Caco-2 (cell line): ENCODE measurements around the gene BMP6. TPM values are rescaled to one million over a fixed set of nuclear protein-coding genes. Genes with fewer than 3 reads are reported as not detected.

ENCODE experiments used
- BruUV-seq: library from RNA; stranded (reverse); fragments of 400-500 nt; replicated peaks from 2 replicates; lab custom pipeline; 2021; lab: Mats Ljungman, UMichigan
- CTCF ChIA-PET: fragments of 300-600 bp; sonication (Branson Sonifier 250); formaldehyde crosslinking; loops from one replicate; lab custom pipeline; 2022; ENCODE audit warnings: antibody characterized with exemption; lab: Charles Lee
- POLR2A ChIA-PET: fragments of 300-600 bp; sonication (Branson Sonifier 250); formaldehyde crosslinking; loops from one replicate; lab custom pipeline; 2022; ENCODE audit warnings: antibody characterized with exemption; lab: Charles Lee
- DNase-seq, 2 experiments: peaks; one replicate each; pipeline versions ENCODE4 v3.0.0 to v3.0.0-alpha.2; 2020 to 2022
- H3K27me3 ChIP-seq: replicated peaks from 2 replicates; pipeline ENCODE4 v1.6.0; 2011; ENCODE audit warnings: low read length; ENCODE audit not compliant: control insufficient read depth, insufficient read depth
- H3K36me3 ChIP-seq: 2 replicates; pipeline ENCODE4 v1.5.1; 2011; ENCODE audit warnings: low read length; ENCODE audit not compliant: control insufficient read depth, insufficient read depth
- H3K4me1 ChIP-seq: fragments of 250-450 bp; sonication (Bioruptor Pico); 2 replicates; pipeline ENCODE4 v1.5.1; 2020; ENCODE audit warnings: mild to moderate bottlenecking
- H3K4me3 ChIP-seq: 2 replicates; pipeline ENCODE4 v1.5.1; 2011; ENCODE audit warnings: low read depth, mild to moderate bottlenecking, control low read depth, low read length
- H3K9me3 ChIP-seq: fragments of 250-450 bp; sonication (Bioruptor Pico); 2 replicates; pipeline ENCODE4 v1.5.1; 2020; ENCODE audit warnings: mild to moderate bottlenecking, moderate library complexity
- H3K27ac Mint-ChIP-seq: one replicate; pipeline ENCODE4 v1.8.0; 2022; ENCODE audit warnings: mixed read lengths; ENCODE audit not compliant: unreplicated experiment
- H3K27me3 Mint-ChIP-seq: one replicate; pipeline ENCODE4 v1.8.0; 2022; ENCODE audit warnings: mixed read lengths; ENCODE audit not compliant: insufficient read depth, unreplicated experiment
- H3K36me3 Mint-ChIP-seq: one replicate; pipeline ENCODE4 v1.8.0; 2022; ENCODE audit warnings: mild to moderate bottlenecking, mixed read lengths; ENCODE audit not compliant: insufficient read depth, unreplicated experiment
- H3K4me1 Mint-ChIP-seq: one replicate; pipeline ENCODE4 v1.8.0; 2022; ENCODE audit warnings: low read depth, mixed read lengths; ENCODE audit not compliant: unreplicated experiment
- H3K4me3 Mint-ChIP-seq: one replicate; pipeline ENCODE4 v1.8.0; 2022; ENCODE audit warnings: mild to moderate bottlenecking, moderate library complexity, mixed read lengths; ENCODE audit not compliant: unreplicated experiment
- H3K9me3 Mint-ChIP-seq: one replicate; pipeline ENCODE4 v1.8.0; 2022; ENCODE audit warnings: mixed read lengths; ENCODE audit not compliant: unreplicated experiment
- intact Hi-C: fragments of 100-400 bp; cut with micrococcal nuclease; formaldehyde crosslinking; loops from one replicate; pipeline ENCODE4 v1.10.0; 2022; ENCODE audit not compliant: unreplicated experiment
- total RNA-seq: library from RNA; stranded (reverse); gene quantifications from 2 replicates; pipeline ENCODE4 v1.2.3, GENCODE V29; 2022
- TF ChIP-seq, protein P1 (sequence below), 2 experiments: fragments of 200-600 bp in 1 of 2; IDR thresholded peaks; 1 replicate in 1 of 2; 2 replicates in 1 of 2; pipeline versions ENCODE4 v1.5.1 to v1.8.0; 2011 to 2022; ENCODE audit warnings: antibody characterized with exemption in 1 of 2, control low read depth in 1 of 2, inconsistent platforms in 1 of 2, low read depth in 1 of 2, low read length in 1 of 2, mild to moderate bottlenecking in 1 of 2, moderate library complexity in 1 of 2; ENCODE audit not compliant: insufficient read depth in 1 of 2, severe bottlenecking in 1 of 2, unreplicated experiment in 1 of 2

Gene BMP6
- total RNA-seq, 1 experiment from 2014 or later: 0.61 TPM

DNA sequence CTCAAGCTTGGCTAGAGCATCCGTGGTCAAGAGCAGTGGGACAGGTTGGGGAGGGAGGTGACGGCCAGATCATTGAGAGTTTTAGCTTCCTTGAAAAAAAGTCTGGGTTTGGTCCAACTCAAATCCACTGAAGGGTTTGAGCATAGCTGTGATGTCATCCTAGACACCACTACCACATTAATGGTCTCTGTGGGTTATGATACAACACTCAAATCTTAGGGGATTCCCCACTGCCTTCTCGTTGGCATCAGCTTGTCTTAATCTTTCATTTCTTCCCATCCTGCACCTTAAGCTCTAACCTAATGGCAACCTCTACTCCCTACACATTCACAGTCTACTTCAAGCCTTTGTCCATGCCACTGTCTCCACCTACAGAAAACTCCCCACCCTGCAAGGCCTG lies 77.3 kb downstream of the BMP6 start:
- Mint-ChIP-seq H3K36me3 (no peaks in the 10 kb centered on the region), H3K4me3 (no peak overlapping the region), H3K9me3 (no peaks in the 10 kb centered on the region), H3K27ac (no peak overlapping the region), H3K27me3 (peaks cover 9% of the 10 kb centered on the region), H3K4me1 (no peaks in the 10 kb centered on the region)
- Histone ChIP-seq H3K4me1 (peaks cover 3% of the 10 kb centered on the region; the same call in 1 of the 2 replicates), H3K4me3 (no peak overlapping the region), H3K9me3 (no peaks in the 10 kb centered on the region), H3K36me3 (no peaks in the 10 kb centered on the region), H3K27me3 (no peaks in the 10 kb centered on the region)
- TF ChIP-seq, protein P1, sequence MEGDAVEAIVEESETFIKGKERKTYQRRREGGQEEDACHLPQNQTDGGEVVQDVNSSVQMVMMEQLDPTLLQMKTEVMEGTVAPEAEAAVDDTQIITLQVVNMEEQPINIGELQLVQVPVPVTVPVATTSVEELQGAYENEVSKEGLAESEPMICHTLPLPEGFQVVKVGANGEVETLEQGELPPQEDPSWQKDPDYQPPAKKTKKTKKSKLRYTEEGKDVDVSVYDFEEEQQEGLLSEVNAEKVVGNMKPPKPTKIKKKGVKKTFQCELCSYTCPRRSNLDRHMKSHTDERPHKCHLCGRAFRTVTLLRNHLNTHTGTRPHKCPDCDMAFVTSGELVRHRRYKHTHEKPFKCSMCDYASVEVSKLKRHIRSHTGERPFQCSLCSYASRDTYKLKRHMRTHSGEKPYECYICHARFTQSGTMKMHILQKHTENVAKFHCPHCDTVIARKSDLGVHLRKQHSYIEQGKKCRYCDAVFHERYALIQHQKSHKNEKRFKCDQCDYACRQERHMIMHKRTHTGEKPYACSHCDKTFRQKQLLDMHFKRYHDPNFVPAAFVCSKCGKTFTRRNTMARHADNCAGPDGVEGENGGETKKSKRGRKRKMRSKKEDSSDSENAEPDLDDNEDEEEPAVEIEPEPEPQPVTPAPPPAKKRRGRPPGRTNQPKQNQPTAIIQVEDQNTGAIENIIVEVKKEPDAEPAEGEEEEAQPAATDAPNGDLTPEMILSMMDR (IDR thresholded peaks at IDR 0.05; ENCODE audit: insufficient read depth in 1 of 2, low read depth in 1 of 2, low read length in 1 of 2, severe bottlenecking in 1 of 2, unreplicated experiment in 1 of 2): no peak
- no TSS peak for BruUV-seq
- intact Hi-C loops: no loop called here
- CTCF ChIA-PET: no interaction called here
- no peak for DNase-seq
- POLR2A ChIA-PET: interaction anchor here (0.6 kb wide), 1 partner anchor 441 kb away, joined by 8 read pairs; no protein-coding TSS in a partner anchor

DNA sequence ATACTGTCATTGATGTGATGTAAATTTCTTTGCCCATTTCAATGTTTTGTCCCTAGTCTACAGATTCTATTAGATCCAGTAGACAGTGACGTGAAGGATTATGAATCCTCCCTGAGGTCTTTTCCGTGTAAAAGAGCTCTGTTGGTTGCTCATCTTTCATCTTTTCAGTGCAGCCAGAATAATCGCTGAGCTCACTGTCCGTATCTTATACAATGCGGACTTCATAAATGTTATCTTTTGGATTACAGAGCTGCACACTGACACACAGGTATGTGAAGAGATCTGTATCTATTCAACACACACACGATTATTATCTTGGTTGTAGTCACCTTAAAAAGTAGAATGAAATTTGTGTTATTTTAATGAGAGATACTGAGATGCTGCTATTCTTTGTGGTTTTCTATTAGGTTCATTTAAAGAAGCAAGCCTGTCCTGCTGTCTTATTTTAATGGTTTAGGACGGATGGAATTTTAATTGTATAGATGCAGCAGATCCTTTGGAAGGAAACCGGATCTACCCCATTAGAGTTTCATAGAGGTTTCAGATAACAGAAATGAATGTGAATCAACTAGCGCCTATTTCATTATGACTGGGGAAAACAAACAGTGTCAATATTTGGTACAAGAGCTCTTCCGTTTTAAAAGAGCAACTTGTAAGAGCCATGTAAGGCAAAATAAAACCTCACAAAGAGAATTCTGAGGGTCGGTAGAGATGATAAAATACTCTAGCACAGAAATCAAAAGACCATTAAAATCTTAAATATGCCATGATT lies 79.4 kb downstream of the BMP6 start:
- intact Hi-C loops: no loop called here
- no peak overlapping the region for H3K4me3 Mint-ChIP-seq
- DNase-seq: no peak
- POLR2A ChIA-PET: no interaction called here
- H3K4me1 Mint-ChIP-seq: no peaks in the 10 kb centered on the region
- BruUV-seq: no TSS peak
- H3K4me3 ChIP-seq: no peak overlapping the region
- no peaks in the 10 kb centered on the region for H3K27me3 ChIP-seq
- H3K36me3 ChIP-seq: no peaks in the 10 kb centered on the region
- H3K9me3 ChIP-seq: no peaks in the 10 kb centered on the region
- no peaks in the 10 kb centered on the region for H3K9me3 Mint-ChIP-seq
- no peak overlapping the region for H3K27ac Mint-ChIP-seq
- CTCF ChIA-PET: interaction anchor here (0.6 kb wide), 1 partner anchor 80 kb away, joined by 4 read pairs; the partner anchor contains the start of gene BMP6
- H3K27me3 Mint-ChIP-seq: peaks cover 6% of the 10 kb centered on the region
- no peaks in the 10 kb centered on the region for H3K36me3 Mint-ChIP-seq
- TF ChIP-seq, protein P1 (IDR thresholded peaks at IDR 0.05; ENCODE audit: insufficient read depth in 1 of 2, low read depth in 1 of 2, low read length in 1 of 2, severe bottlenecking in 1 of 2, unreplicated experiment in 1 of 2): no peak
- no peaks in the 10 kb centered on the region for H3K4me1 ChIP-seq

DNA sequence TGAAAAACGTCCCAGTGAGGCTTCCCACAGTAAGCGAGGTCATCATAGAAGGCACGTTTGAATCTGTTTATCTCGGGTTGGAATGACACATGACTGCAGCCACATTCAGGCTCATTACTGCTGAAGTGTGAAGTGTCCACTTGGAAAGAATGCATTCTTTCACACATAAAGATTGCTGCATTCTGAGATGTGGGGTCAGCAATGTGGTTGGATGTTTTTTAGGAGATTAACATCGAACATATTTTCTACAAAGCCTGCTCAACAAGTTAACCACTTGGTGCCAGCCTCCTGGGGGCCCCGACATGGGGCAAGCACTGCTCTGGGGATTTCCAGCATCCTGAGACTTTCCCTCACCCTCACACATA lies 79.9 kb downstream of the BMP6 start:
- no TSS peak for BruUV-seq
- Histone ChIP-seq H3K9me3 (no peaks in the 10 kb centered on the region), H3K4me3 (no peak overlapping the region), H3K4me1 (no peaks in the 10 kb centered on the region), H3K36me3 (no peaks in the 10 kb centered on the region), H3K27me3 (no peaks in the 10 kb centered on the region)
- H3K36me3 Mint-ChIP-seq: no peaks in the 10 kb centered on the region
- H3K27me3 Mint-ChIP-seq: peaks cover 6% of the 10 kb centered on the region
- no peaks in the 10 kb centered on the region for H3K4me1 Mint-ChIP-seq
- no peak for DNase-seq
- ChIA-PET CTCF (no interaction called here), POLR2A (no interaction called here)
- TF ChIP-seq, protein P1 (IDR thresholded peaks at IDR 0.05; ENCODE audit: insufficient read depth in 1 of 2, low read depth in 1 of 2, low read length in 1 of 2, severe bottlenecking in 1 of 2, unreplicated experiment in 1 of 2): no peak
- no peak overlapping the region for H3K27ac Mint-ChIP-seq
- no peaks in the 10 kb centered on the region for H3K9me3 Mint-ChIP-seq
- intact Hi-C loops: no loop called here
- H3K4me3 Mint-ChIP-seq: no peak overlapping the region
